ENCODE measurements around the gene F2. TPM values are rescaled to one million over a fixed set of nuclear protein-coding genes. Genes with fewer than 3 reads are reported as not detected.

The F2 gene
- total and polyA plus RNA-seq, 2 donors (not counting 1 experiment from before 2014, with no cell fraction given) = not detected

- no peak for DNase-seq (ENCODE audit: low read depth in 2 of 2)
- Histone ChIP-seq H3K79me2 (ENCODE audit: control insufficient read depth, insufficient read depth, low read length) (no peaks in the 10 kb centered on the region), H3K9me3 (ENCODE audit: control insufficient read depth, insufficient read depth, low read depth, low read length) (no peaks in the 10 kb centered on the region), H3K4me1 (ENCODE audit: control insufficient read depth, extremely low read depth, insufficient read depth, low read length) (no peaks in the 10 kb centered on the region), H3K27ac (ENCODE audit: insufficient read depth, low read length) (no peak overlapping the region), H3K4me3 (replicated peaks in 1 of 4; ENCODE audit: control extremely low read depth in 1 of 4, insufficient read depth in 1 of 4, low read depth in 3 of 4, low read length in 4 of 4) (no peak overlapping the region), H3K36me3 (ENCODE audit: control insufficient read depth, insufficient read depth, low read length) (peaks cover 18% of the 10 kb centered on the region), H4K20me1 (ENCODE audit: control insufficient read depth, extremely low read depth, insufficient read depth, low read length) (no peaks in the 10 kb centered on the region), H3K9ac (ENCODE audit: insufficient read depth, low read length) (no peak overlapping the region), H3K27me3 (ENCODE audit: control insufficient read depth, insufficient read depth, low read length) (no peaks in the 10 kb centered on the region), H3K4me2 (ENCODE audit: extremely low read depth, insufficient read depth, low read length) (no peak overlapping the region), H2AFZ (ENCODE audit: low read length) (no peak overlapping the region)
- TF ChIP-seq, protein P1, sequence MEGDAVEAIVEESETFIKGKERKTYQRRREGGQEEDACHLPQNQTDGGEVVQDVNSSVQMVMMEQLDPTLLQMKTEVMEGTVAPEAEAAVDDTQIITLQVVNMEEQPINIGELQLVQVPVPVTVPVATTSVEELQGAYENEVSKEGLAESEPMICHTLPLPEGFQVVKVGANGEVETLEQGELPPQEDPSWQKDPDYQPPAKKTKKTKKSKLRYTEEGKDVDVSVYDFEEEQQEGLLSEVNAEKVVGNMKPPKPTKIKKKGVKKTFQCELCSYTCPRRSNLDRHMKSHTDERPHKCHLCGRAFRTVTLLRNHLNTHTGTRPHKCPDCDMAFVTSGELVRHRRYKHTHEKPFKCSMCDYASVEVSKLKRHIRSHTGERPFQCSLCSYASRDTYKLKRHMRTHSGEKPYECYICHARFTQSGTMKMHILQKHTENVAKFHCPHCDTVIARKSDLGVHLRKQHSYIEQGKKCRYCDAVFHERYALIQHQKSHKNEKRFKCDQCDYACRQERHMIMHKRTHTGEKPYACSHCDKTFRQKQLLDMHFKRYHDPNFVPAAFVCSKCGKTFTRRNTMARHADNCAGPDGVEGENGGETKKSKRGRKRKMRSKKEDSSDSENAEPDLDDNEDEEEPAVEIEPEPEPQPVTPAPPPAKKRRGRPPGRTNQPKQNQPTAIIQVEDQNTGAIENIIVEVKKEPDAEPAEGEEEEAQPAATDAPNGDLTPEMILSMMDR (conservative IDR thresholded peaks at IDR 0.05 in 1 of 2, IDR thresholded peaks at IDR 0.05 in 1 of 2; ENCODE audit: low read depth in 1 of 2, low read length in 2 of 2) = no peak
- TF ChIP-seq EZH2 (IDR thresholded peaks at IDR 0.05; ENCODE audit: low read length, missing control alignments) = no peak
Observed at GRCh38 chr11:46745995-46746394, 27.0 kb downstream of the F2 start.

GRCh38 chr11:46747150-46747549, 28.1 kb downstream of the F2 start:
- TF ChIP-seq, protein P1 (conservative IDR thresholded peaks at IDR 0.05 in 1 of 2, IDR thresholded peaks at IDR 0.05 in 1 of 2; ENCODE audit: low read depth in 1 of 2, low read length in 2 of 2) = no peak
- no peak for TF ChIP-seq EZH2 (IDR thresholded peaks at IDR 0.05; ENCODE audit: low read length, missing control alignments)
- Histone ChIP-seq H2AFZ (ENCODE audit: low read length) (no peak overlapping the region), H3K79me2 (ENCODE audit: control insufficient read depth, insufficient read depth, low read length) (no peaks in the 10 kb centered on the region), H3K9ac (ENCODE audit: insufficient read depth, low read length) (no peak overlapping the region), H3K4me1 (ENCODE audit: control insufficient read depth, extremely low read depth, insufficient read depth, low read length) (no peaks in the 10 kb centered on the region), H3K27me3 (ENCODE audit: control insufficient read depth, insufficient read depth, low read length) (no peaks in the 10 kb centered on the region), H3K9me3 (ENCODE audit: control insufficient read depth, insufficient read depth, low read depth, low read length) (no peaks in the 10 kb centered on the region), H4K20me1 (ENCODE audit: control insufficient read depth, extremely low read depth, insufficient read depth, low read length) (no peaks in the 10 kb centered on the region), H3K27ac (ENCODE audit: insufficient read depth, low read length) (no peak overlapping the region), H3K36me3 (ENCODE audit: control insufficient read depth, insufficient read depth, low read length) (peaks cover 22% of the 10 kb centered on the region), H3K4me2 (ENCODE audit: extremely low read depth, insufficient read depth, low read length) (no peak overlapping the region), H3K4me3 (replicated peaks in 1 of 4; ENCODE audit: control extremely low read depth in 1 of 4, insufficient read depth in 1 of 4, low read depth in 3 of 4, low read length in 4 of 4) (no peak overlapping the region)
- DNase-seq (ENCODE audit: low read depth in 2 of 2) = no peak

GRCh38 chr11:46755962-46756361, 36.9 kb downstream of the F2 start:
- peaks cover 26% of the 10 kb centered on the region for H3K36me3 ChIP-seq (ENCODE audit: control insufficient read depth, insufficient read depth, low read length)

More at GRCh38 chr11:46755962-46756361, 36.9 kb downstream of the F2 start:
- no peaks in the 10 kb centered on the region for H3K79me2 ChIP-seq (ENCODE audit: control insufficient read depth, insufficient read depth, low read length)
- H2AFZ ChIP-seq (ENCODE audit: low read length) = no peak overlapping the region
- no peak overlapping the region for H3K27ac ChIP-seq (ENCODE audit: insufficient read depth, low read length)
- H3K9me3 ChIP-seq (ENCODE audit: control insufficient read depth, insufficient read depth, low read depth, low read length) = no peaks in the 10 kb centered on the region
- DNase-seq (ENCODE audit: low read depth in 2 of 2) = no peak
- no peak overlapping the region for H3K4me3 ChIP-seq (replicated peaks in 1 of 4; ENCODE audit: control extremely low read depth in 1 of 4, insufficient read depth in 1 of 4, low read depth in 3 of 4, low read length in 4 of 4)
- TF ChIP-seq, protein P1 (conservative IDR thresholded peaks at IDR 0.05 in 1 of 2, IDR thresholded peaks at IDR 0.05 in 1 of 2; ENCODE audit: low read depth in 1 of 2, low read length in 2 of 2) = no peak
- no peak for TF ChIP-seq EZH2 (IDR thresholded peaks at IDR 0.05; ENCODE audit: low read length, missing control alignments)
- no peak overlapping the region for H3K4me2 ChIP-seq (ENCODE audit: extremely low read depth, insufficient read depth, low read length)
- no peaks in the 10 kb centered on the region for H3K4me1 ChIP-seq (ENCODE audit: control insufficient read depth, extremely low read depth, insufficient read depth, low read length)
- no peak overlapping the region for H3K9ac ChIP-seq (ENCODE audit: insufficient read depth, low read length)
- no peaks in the 10 kb centered on the region for H3K27me3 ChIP-seq (ENCODE audit: control insufficient read depth, insufficient read depth, low read length)
- H4K20me1 ChIP-seq (ENCODE audit: control insufficient read depth, extremely low read depth, insufficient read depth, low read length) = no peaks in the 10 kb centered on the region

All from fibroblast of lung (primary cell).